Measurements from ENCODE around the gene HNF1A.

The HNF1A gene

DNA sequence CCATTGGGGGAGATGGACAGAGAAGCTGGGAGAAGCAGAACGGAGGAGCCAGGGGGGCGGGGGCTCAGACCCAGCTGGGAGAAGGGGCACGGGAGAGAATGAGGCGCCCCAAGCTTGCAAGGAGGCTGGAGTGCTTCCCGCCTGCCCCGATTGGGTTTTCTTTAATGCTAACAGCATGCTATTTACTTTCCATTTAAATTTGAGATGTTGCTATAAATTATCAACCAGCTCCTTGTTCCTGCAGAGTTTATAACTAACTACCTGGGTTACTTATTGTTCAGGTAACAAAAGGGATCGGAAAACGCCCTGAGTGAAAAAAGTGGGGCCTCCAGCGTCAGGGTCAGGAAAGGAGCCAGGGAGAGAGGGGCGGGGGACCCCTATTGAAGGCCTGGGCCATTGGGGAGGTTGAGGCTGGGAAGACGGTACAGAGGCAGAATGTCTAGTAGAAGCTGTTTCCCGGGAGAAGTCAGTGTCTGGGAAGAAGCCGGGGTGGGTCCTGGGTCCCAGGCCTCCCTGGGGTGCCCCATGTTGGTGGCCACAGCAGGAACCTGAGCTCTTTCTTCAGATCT lies 2.5 kb downstream of the HNF1A start:
- no peak overlapping the region for H3K4me3 ChIP-seq (ENCODE audit: low read length)
- DNase-seq (ENCODE audit: low read depth): no peak
- TF ChIP-seq, protein P1, sequence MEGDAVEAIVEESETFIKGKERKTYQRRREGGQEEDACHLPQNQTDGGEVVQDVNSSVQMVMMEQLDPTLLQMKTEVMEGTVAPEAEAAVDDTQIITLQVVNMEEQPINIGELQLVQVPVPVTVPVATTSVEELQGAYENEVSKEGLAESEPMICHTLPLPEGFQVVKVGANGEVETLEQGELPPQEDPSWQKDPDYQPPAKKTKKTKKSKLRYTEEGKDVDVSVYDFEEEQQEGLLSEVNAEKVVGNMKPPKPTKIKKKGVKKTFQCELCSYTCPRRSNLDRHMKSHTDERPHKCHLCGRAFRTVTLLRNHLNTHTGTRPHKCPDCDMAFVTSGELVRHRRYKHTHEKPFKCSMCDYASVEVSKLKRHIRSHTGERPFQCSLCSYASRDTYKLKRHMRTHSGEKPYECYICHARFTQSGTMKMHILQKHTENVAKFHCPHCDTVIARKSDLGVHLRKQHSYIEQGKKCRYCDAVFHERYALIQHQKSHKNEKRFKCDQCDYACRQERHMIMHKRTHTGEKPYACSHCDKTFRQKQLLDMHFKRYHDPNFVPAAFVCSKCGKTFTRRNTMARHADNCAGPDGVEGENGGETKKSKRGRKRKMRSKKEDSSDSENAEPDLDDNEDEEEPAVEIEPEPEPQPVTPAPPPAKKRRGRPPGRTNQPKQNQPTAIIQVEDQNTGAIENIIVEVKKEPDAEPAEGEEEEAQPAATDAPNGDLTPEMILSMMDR (IDR thresholded peaks at IDR 0.05; ENCODE audit: insufficient read depth, low read depth, low read length, missing control alignments): no peak

DNA sequence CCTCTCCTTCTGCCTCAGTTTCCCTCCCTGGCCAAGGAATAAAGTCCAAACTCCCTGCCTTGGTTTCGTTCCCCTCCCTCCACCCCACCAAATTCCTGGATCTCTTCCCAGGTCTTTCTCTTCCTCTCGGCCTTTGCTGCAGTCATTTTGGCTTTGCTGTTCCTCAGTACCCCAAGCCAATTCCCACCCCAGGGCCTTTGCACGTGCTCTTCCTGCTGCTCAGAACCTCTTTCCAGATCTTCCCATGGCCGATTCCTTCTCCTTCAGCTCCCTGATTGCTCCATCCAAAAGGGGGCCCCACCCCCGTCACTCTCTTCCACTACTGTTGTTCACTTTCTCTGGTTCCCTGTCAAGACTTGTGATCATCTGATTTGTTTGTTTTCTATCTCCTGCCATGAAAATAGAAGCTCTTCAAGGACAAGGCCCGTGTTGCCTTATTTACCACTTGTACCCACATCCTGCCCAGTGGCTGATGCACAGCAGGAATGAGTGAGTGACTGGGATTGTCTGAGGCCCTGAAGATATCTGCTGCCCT lies 3.1 kb downstream of the HNF1A start:
- DNase-seq (ENCODE audit: low read depth): no peak

DNA sequence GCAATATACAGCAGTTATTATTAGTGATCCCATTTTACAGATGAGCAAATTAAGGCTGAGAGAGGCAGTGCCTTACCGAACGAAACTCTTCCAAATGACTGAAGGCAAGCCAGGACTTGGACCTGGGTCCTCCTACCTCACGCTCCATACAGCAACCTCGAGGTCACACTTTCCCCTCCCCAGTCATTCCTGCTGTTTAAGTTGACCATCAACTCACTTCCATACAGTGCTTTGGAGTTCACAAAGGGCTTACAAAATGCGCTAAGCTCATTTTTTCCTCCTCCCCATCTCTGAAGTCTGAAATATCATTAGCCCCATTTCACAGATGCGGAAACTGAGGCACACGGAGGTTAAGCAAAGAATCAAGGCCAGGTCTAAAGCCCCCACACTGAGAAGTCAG lies 4.3 kb downstream of the HNF1A start:
- DNase-seq (ENCODE audit: low read depth): no peak
- no peak overlapping the region for H3K4me3 ChIP-seq (ENCODE audit: low read length)
- TF ChIP-seq, protein P1 (IDR thresholded peaks at IDR 0.05; ENCODE audit: insufficient read depth, low read depth, low read length, missing control alignments): no peak

More for the DNA sequence above, 3.1 kb downstream of the HNF1A start:
- H3K4me3 ChIP-seq (ENCODE audit: low read length): no peak overlapping the region
- TF ChIP-seq, protein P1 (IDR thresholded peaks at IDR 0.05; ENCODE audit: insufficient read depth, low read depth, low read length, missing control alignments): no peak

DNA sequence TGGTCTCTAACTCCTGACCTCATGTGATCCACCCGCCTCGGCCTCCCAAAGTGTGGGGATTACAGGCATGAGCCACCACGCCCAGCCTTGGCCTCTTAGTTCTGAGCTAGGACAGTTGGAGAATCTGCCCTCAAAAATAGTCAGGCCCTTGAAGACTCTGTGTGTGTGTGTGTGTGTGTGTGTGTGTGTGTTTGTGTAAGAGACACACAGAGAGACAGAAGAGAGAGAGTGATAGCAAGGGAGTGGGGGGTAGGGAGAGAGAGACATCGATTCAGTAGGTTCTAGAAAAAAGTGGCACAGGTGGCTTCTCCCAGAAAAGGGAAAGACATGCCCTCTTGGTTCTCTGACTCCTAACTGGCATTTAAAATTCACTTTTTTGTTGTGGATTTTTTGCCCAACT lies 5.4 kb downstream of the HNF1A start:
- no peak overlapping the region for H3K4me3 ChIP-seq (ENCODE audit: low read length)
- DNase-seq (ENCODE audit: low read depth): no peak
- TF ChIP-seq, protein P1 (IDR thresholded peaks at IDR 0.05; ENCODE audit: insufficient read depth, low read depth, low read length, missing control alignments): no peak

DNA sequence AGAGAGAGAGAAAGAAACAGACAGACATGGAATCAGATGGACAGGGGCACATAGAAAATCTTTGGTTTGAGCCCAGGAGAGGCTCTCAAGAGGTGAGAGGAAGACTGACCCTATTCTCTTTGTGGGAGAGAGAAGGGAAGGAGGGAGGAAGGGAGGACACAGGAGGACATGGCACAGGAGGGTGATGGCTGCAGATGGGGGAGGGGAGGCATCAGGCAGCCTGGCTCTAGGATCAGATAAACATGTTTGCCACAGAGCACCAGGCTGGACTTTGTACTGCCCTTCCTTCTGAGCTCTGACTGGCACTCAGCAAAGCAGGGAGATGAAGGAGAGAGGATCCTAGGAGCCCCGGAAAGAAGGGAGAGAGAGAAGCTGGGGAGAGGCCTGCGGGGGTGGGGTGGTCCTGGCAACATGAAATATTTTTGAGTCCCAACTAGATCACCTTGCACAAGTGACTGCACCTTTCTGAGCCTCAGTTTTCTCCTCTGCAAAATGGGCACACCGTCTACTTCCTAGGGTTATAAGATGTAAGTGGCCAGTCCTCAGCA lies 6.1 kb downstream of the HNF1A start:
- TF ChIP-seq, protein P1 (IDR thresholded peaks at IDR 0.05; ENCODE audit: insufficient read depth, low read depth, low read length, missing control alignments): no peak

DNA sequence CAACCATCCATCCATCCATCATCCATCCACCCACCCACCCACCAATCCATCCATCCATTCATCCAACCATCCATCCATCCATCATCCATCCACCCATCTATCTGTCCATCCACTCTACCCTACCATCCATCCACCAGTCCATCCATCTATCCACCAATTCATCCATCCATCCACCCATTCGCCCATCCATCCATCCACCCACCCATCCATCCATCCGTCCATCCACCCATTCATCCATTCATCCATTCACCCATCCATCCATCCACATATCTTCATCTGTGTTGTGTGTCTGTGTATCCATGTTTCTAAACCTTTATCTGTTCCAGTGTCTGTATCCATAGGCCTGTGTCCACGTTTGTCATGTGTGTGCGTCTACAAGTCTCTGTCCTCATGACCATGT lies 9.9 kb downstream of the HNF1A start:
- DNase-seq (ENCODE audit: low read depth): no peak
- TF ChIP-seq, protein P1 (IDR thresholded peaks at IDR 0.05; ENCODE audit: insufficient read depth, low read depth, low read length, missing control alignments): no peak
- no peak overlapping the region for H3K4me3 ChIP-seq (ENCODE audit: low read length)

More for the DNA sequence above, 6.1 kb downstream of the HNF1A start:
- no peak overlapping the region for H3K4me3 ChIP-seq (ENCODE audit: low read length)
- no peak for DNase-seq (ENCODE audit: low read depth)

DNA sequence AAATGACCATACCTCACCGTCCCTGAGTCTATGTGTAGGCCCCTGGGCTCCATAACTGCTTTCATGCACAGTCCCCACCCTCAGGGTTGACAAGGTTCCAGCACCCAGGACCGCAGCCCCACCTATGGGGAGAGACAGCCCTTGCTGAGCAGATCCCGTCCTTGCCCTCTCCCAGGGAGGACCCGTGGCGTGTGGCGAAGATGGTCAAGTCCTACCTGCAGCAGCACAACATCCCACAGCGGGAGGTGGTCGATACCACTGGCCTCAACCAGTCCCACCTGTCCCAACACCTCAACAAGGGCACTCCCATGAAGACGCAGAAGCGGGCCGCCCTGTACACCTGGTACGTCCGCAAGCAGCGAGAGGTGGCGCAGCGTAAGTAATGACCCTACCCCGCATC lies 10.3 kb downstream of the HNF1A start:
- TF ChIP-seq, protein P1 (IDR thresholded peaks at IDR 0.05; ENCODE audit: insufficient read depth, low read depth, low read length, missing control alignments): no peak
- H3K4me3 ChIP-seq (ENCODE audit: low read length): no peak overlapping the region

More for the DNA sequence above, 10.3 kb downstream of the HNF1A start:
- DNase-seq (ENCODE audit: low read depth): no peak

Data from epithelial cell of esophagus (primary cell).